Smooth muscle cell (in vitro differentiated cells): ENCODE data around the gene CUX1. TPM values are rescaled to one million over a fixed set of nuclear protein-coding genes. Genes with fewer than 3 reads are reported as not detected.

ENCODE experiments used
- DNase-seq: peaks from one replicate; lab custom pipeline; 2025; ENCODE audit not compliant: unreplicated experiment; lab: John Stamatoyannopoulos, UW
- H2AFZ ChIP-seq: fragments of 200-600 bp; sonication (generic); 2 replicates; pipeline ENCODE4 v1.6.0; 2016; ENCODE audit warnings: antibody characterized with exemption, low read depth, mild to moderate bottlenecking
- H3F3A ChIP-seq: fragments of 200-600 bp; sonication (generic); 2 replicates; pipeline ENCODE4 v1.6.0; 2017; ENCODE audit warnings: antibody characterized with exemption, low read depth
- H3K27ac ChIP-seq: fragments of 200-600 bp; sonication (generic); 2 replicates; pipeline ENCODE4 v1.5.1; 2016; ENCODE audit warnings: low read depth, mild to moderate bottlenecking
- H3K27me3 ChIP-seq: fragments of 200-600 bp; sonication (generic); 2 replicates; pipeline ENCODE4 v1.6.1; 2016; ENCODE audit warnings: low read depth, mild to moderate bottlenecking
- H3K36me3 ChIP-seq: fragments of 200-600 bp; sonication (generic); 2 replicates; pipeline ENCODE4 v1.5.1; 2016; ENCODE audit warnings: low read depth
- H3K4me1 ChIP-seq: fragments of 200-600 bp; sonication (generic); 2 replicates; pipeline ENCODE4 v1.5.1; 2016; ENCODE audit warnings: low read depth
- H3K4me2 ChIP-seq: fragments of 200-600 bp; sonication (generic); 2 replicates; pipeline ENCODE4 v1.6.0; 2016; ENCODE audit warnings: mild to moderate bottlenecking
- H3K4me3 ChIP-seq: fragments of 200-600 bp; sonication (generic); 2 replicates; pipeline ENCODE4 v1.5.1; 2016; ENCODE audit warnings: mild to moderate bottlenecking
- H3K79me2 ChIP-seq: fragments of 200-600 bp; sonication (generic); 2 replicates; pipeline ENCODE4 v1.6.0; 2016; ENCODE audit warnings: low read depth, mild to moderate bottlenecking
- H3K9ac ChIP-seq: fragments of 200-600 bp; sonication (generic); 2 replicates; pipeline ENCODE4 v1.6.0; 2016; ENCODE audit warnings: low read depth
- H3K9me3 ChIP-seq: fragments of 200-600 bp; sonication (generic); replicated peaks from 2 replicates; pipeline ENCODE4 v1.5.1; 2016; ENCODE audit warnings: low read depth
- H4K20me1 ChIP-seq: fragments of 200-600 bp; sonication (generic); 2 replicates; pipeline ENCODE4 v1.6.0; 2016; ENCODE audit warnings: low read depth
- WGBS: methylation state at CpG from one replicate; pipeline ENCODE4 v1.1.7; 2016; ENCODE audit warnings: low lambda C conversion rate; 5-methylcytosine and 5-hydroxymethylcytosine counted together
- polyA plus RNA-seq: library from polyadenylated mRNA; unstranded; fragments of >200 nt; fragmentation: Nextera tagmentation; extraction: Ambion mirVana; gene quantifications from 2 replicates; pipeline ENCODE4 v1.2.1, GENCODE V29; 2016
- total RNA-seq: library from RNA; depleted of rRNA; stranded (reverse); fragments of >200 nt; gene quantifications from 2 replicates; pipeline ENCODE4 v1.2.3, GENCODE V29; 2014
- TF ChIP-seq, protein P1 (sequence below): fragments of 200-600 bp; sonication (generic); IDR thresholded peaks from 2 replicates; pipeline ENCODE4 v1.5.1; 2017; ENCODE audit warnings: borderline replicate concordance, mild to moderate bottlenecking, antibody characterized with exemption; ENCODE audit not compliant: insufficient read depth, poor library complexity, severe bottlenecking

CUX1 gene
- total and polyA plus RNA-seq, 2 experiments from 2014 or later: 56.3 to 78.4 TPM

DNA sequence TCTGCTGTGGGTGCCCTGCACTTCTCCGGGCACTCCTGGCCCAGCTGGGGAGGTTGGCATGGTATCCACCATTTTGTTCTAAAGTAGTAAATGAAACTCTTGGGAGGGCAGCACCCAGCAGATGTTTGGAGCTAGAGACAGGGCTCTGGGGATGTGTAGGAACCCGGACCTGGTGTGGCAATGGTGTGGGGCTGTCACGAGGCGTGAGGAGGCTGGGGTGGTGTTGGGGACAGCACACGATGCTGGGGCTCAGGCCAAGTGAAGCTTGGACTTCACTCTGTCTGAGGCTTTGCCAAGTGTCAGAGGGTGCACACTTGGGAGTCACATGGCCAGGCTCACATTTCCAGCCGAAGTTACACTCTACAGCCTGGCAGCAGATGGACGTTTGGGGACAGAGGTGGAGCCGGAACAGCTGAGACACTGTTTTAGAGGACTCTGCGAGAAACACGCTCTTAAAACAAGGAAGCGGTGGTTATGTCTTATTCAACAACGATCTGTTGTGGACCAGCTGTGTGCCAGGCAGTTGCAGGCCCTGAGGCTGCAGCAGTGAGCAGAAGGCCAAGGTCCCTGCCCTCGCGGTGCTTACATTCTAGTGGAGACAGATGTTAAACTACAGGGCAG, 118.2 kb downstream of the CUX1 start:
- H3K4me3 ChIP-seq: no peak overlapping the region
- DNase-seq: no peak
- H3K4me1 ChIP-seq: peaks cover 31% of the 10 kb centered on the region
- 77% methylated on average over 14 of the region's 14 CpGs for WGBS
- TF ChIP-seq, protein P1, sequence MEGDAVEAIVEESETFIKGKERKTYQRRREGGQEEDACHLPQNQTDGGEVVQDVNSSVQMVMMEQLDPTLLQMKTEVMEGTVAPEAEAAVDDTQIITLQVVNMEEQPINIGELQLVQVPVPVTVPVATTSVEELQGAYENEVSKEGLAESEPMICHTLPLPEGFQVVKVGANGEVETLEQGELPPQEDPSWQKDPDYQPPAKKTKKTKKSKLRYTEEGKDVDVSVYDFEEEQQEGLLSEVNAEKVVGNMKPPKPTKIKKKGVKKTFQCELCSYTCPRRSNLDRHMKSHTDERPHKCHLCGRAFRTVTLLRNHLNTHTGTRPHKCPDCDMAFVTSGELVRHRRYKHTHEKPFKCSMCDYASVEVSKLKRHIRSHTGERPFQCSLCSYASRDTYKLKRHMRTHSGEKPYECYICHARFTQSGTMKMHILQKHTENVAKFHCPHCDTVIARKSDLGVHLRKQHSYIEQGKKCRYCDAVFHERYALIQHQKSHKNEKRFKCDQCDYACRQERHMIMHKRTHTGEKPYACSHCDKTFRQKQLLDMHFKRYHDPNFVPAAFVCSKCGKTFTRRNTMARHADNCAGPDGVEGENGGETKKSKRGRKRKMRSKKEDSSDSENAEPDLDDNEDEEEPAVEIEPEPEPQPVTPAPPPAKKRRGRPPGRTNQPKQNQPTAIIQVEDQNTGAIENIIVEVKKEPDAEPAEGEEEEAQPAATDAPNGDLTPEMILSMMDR: no peak
- H4K20me1 ChIP-seq: peaks cover 41% of the 10 kb centered on the region
- peaks cover 87% of the 10 kb centered on the region for H3K79me2 ChIP-seq
- no peak overlapping the region for H2AFZ ChIP-seq
- no peaks in the 10 kb centered on the region for H3K27me3 ChIP-seq
- H3K36me3 ChIP-seq: no peaks in the 10 kb centered on the region
- peak overlapping the region; percentile 49 for H3K27ac ChIP-seq
- H3K9me3 ChIP-seq: no peaks in the 10 kb centered on the region
- H3F3A ChIP-seq: peaks cover 5% of the 10 kb centered on the region
- H3K4me2 ChIP-seq: no peak overlapping the region
- H3K9ac ChIP-seq: no peak overlapping the region

- no peak overlapping the region for H2AFZ ChIP-seq
- peaks cover 41% of the 10 kb centered on the region for H4K20me1 ChIP-seq
- H3F3A ChIP-seq: peaks cover 7% of the 10 kb centered on the region
- peak overlapping the region; percentile 69 for H3K4me2 ChIP-seq
- peaks cover 37% of the 10 kb centered on the region for H3K4me1 ChIP-seq
- 37% methylated on average over 12 of the region's 13 CpGs for WGBS
- H3K27me3 ChIP-seq: no peaks in the 10 kb centered on the region
- H3K79me2 ChIP-seq: peaks cover 85% of the 10 kb centered on the region
- no peak for DNase-seq
- TF ChIP-seq, protein P1: no peak
- no peaks in the 10 kb centered on the region for H3K36me3 ChIP-seq
- peak overlapping the region; percentile 26 for H3K9ac ChIP-seq
- no peaks in the 10 kb centered on the region for H3K9me3 ChIP-seq
- no peak overlapping the region for H3K4me3 ChIP-seq
- H3K27ac ChIP-seq: peak overlapping the region; percentile 49
Measured at GRCh38 chr7:101936223-101936610, 118.8 kb downstream of the CUX1 start.

GRCh38 chr7:101936611-101937231, 119.3 kb downstream of the CUX1 start:
- Histone ChIP-seq H3K9ac (peak overlapping the region; percentile 26), H3K27me3 (no peaks in the 10 kb centered on the region), H3K4me3 (no peak overlapping the region), H4K20me1 (peaks cover 42% of the 10 kb centered on the region), H3K4me2 (peak overlapping the region; percentile 69), H3K4me1 (peaks cover 42% of the 10 kb centered on the region), H3K36me3 (no peaks in the 10 kb centered on the region), H3F3A (peaks cover 11% of the 10 kb centered on the region), H2AFZ (no peak overlapping the region), H3K9me3 (no peaks in the 10 kb centered on the region), H3K27ac (peak overlapping the region; percentile 49), H3K79me2 (peaks cover 80% of the 10 kb centered on the region)
- no peak for DNase-seq
- 19% methylated on average over 19 of the region's 19 CpGs for WGBS
- TF ChIP-seq, protein P1: no peak
